Left lung (tissue), 10 donors: Measurements from ENCODE around the gene SSU72. TPM values are rescaled to one million over a fixed set of nuclear protein-coding genes. Genes with fewer than 3 reads are reported as not detected.

Source experiments
- ATAC-seq: fragments of 200-7000 bp; cut with Tn5 transposase; one replicate; pipeline ENCODE4 v1.9.1; 2020; ENCODE audit warnings: moderate library complexity
- DNase-seq, 4 donors: peaks; one replicate each; pipeline ENCODE4 v3.0.0-alpha.2; 2013 to 2020
- H3K27ac ChIP-seq, 2 donors: fragments of 200-600 bp; sonication (generic) in 1 of 2; one replicate each; pipeline versions ENCODE4 v1.5.0 to v1.8.0; 2020 to 2021
- H3K27me3 ChIP-seq, 2 donors: fragments of 200-600 bp; sonication (generic) in 1 of 2; one replicate each; pipeline versions ENCODE4 v1.5.0 to v1.8.0; 2020 to 2021
- H3K36me3 ChIP-seq, 2 donors: fragments of 200-600 bp; sonication (generic) in 1 of 2; one replicate each; pipeline versions ENCODE4 v1.5.0 to v1.8.0; 2020 to 2021
- H3K4me1 ChIP-seq, 2 donors: fragments of 200-600 bp; one replicate each; pipeline ENCODE4 v1.8.0; 2021
- H3K4me3 ChIP-seq, 2 donors: fragments of 200-600 bp; sonication (generic) in 1 of 2; one replicate each; pipeline versions ENCODE4 v1.5.0 to v1.8.0; 2020 to 2021; ENCODE audit warnings: mild to moderate bottlenecking in 1 of 2
- H3K9me3 ChIP-seq, 2 donors: fragments of 200-600 bp; sonication (generic) in 1 of 2; one replicate each; pipeline versions ENCODE4 v1.5.0 to v1.8.0; 2020 to 2021
- CTCF ChIP-seq, 2 donors: fragments of 200-600 bp; sonication (generic) in 1 of 2; IDR thresholded peaks; one replicate each; pipeline versions ENCODE4 v1.5.0 to v1.8.0; 2021; ENCODE audit warnings: antibody characterized with exemption in 2 of 2
- intact Hi-C, 2 donors: fragments of 100-400 bp; cut with DNase I; formaldehyde crosslinking; loops; one replicate each; pipeline versions ENCODE4 v1.11.2 to v1.14.2; 2022
- polyA plus RNA-seq, 6 donors: library from polyadenylated mRNA; unstranded; fragments of 120-200 nt; gene quantifications; one replicate each; pipeline ENCODE4 v1.2.1, GENCODE V29; 2013; ENCODE audit not compliant: insufficient read length in 6 of 6
- total RNA-seq, 2 donors: library from RNA; stranded (reverse); fragmentation: NEBNext Ultra II Directional; extraction: Animal tissue kit (Norgen Biotek cat#: 25700); gene quantifications; one replicate each; pipeline ENCODE4 v1.2.1, GENCODE V29; 2021
- donor health status: DM: no; HTN: yes; CAD: no.
- donor health status: DM: no; HTN: no; CAD: no.

SSU72 gene
- total and polyA plus RNA-seq, 8 donors = 65.2 to 141 (median 72.7) TPM

- Histone ChIP-seq H3K27me3 (no peaks in the 10 kb centered on the region), H3K27ac (no peak overlapping the region), H3K9me3 (no peaks in the 10 kb centered on the region), H3K4me3 (no peak overlapping the region), H3K4me1 (peaks cover 0 to 2% of the 10 kb centered on the region in 2 donors), H3K36me3 (peaks cover 0 to 33% of the 10 kb centered on the region in 2 donors)
- no peak for DNase-seq
- no peak for TF ChIP-seq CTCF (IDR thresholded peaks at IDR 0.05)
- intact Hi-C loops = no loop called here
- ATAC-seq = no peak
Measured at GRCh38 chr1:1556505-1556904, 18.2 kb downstream of the SSU72 start.

GRCh38 chr1:1554926-1555915 is 19.4 kb downstream of the SSU72 start:
- Histone ChIP-seq H3K27me3 (no peaks in the 10 kb centered on the region), H3K27ac (peak overlapping the region in 1 of 2 donors; percentile 28), H3K36me3 (peaks cover 0 to 20% of the 10 kb centered on the region in 2 donors), H3K9me3 (no peaks in the 10 kb centered on the region), H3K4me3 (no peak overlapping the region), H3K4me1 (no peaks in the 10 kb centered on the region)
- ATAC-seq = peak; percentile 40
- TF ChIP-seq CTCF (IDR thresholded peaks at IDR 0.05) = no peak
- intact Hi-C loops = no loop called here
- DNase-seq = peak in 1 of 4 donors; percentile 71

- no peaks in the 10 kb centered on the region for H3K9me3 ChIP-seq
- H3K4me3 ChIP-seq = no peak overlapping the region
- no peaks in the 10 kb centered on the region for H3K27me3 ChIP-seq
- intact Hi-C loops = no loop called here
- no peak for DNase-seq
- peaks cover 0 to 15% of the 10 kb centered on the region in 2 donors for H3K36me3 ChIP-seq
- no peaks in the 10 kb centered on the region for H3K4me1 ChIP-seq
- no peak for ATAC-seq
- H3K27ac ChIP-seq = peak overlapping the region in 1 of 2 donors; percentile 28
- no peak for TF ChIP-seq CTCF (IDR thresholded peaks at IDR 0.05)
Measured at GRCh38 chr1:1554550-1554925, 20.1 kb downstream of the SSU72 start.

- no peak overlapping the region for H3K4me3 ChIP-seq
- H3K27me3 ChIP-seq = no peaks in the 10 kb centered on the region
- DNase-seq (no peak), ATAC-seq (no peak)
- no peaks in the 10 kb centered on the region for H3K9me3 ChIP-seq
- peaks cover 0 to 16% of the 10 kb centered on the region in 2 donors for H3K36me3 ChIP-seq
- no peak for TF ChIP-seq CTCF (IDR thresholded peaks at IDR 0.05)
- H3K27ac ChIP-seq = no peak overlapping the region
- intact Hi-C loops = no loop called here
- H3K4me1 ChIP-seq = no peaks in the 10 kb centered on the region
Measured at GRCh38 chr1:1553821-1554494, 20.7 kb downstream of the SSU72 start.

GRCh38 chr1:1552263-1552639 is 22.4 kb downstream of the SSU72 start:
- DNase-seq (no peak), ATAC-seq (no peak)
- intact Hi-C loops = no loop called here
- H3K9me3 ChIP-seq = no peaks in the 10 kb centered on the region
- H3K36me3 ChIP-seq = peaks cover 0 to 31% of the 10 kb centered on the region in 2 donors
- no peak for TF ChIP-seq CTCF (IDR thresholded peaks at IDR 0.05)
- no peak overlapping the region for H3K4me3 ChIP-seq
- H3K4me1 ChIP-seq = no peaks in the 10 kb centered on the region
- no peaks in the 10 kb centered on the region for H3K27me3 ChIP-seq
- H3K27ac ChIP-seq = no peak overlapping the region
